HepG2 (cell line): Measurements from ENCODE around the gene GNGT2.

Source experiments
- HCFC1 ChIP-seq: fragments of 150-350 bp; IDR thresholded peaks from 2 replicates; pipeline ENCODE4 v1.6.1; 2014; ENCODE audit warnings: low read depth, low read length
- ZNF263 ChIP-seq: sonication (generic); formaldehyde crosslinking; IDR thresholded peaks from 2 replicates; pipeline ENCODE4 v1.4.0; 2020; ENCODE audit warnings: missing genetic modification reagents
- TF ChIP-seq, protein P1 (sequence below), 2 experiments: sonication (generic) in 1 of 2; formaldehyde crosslinking in 1 of 2; IDR thresholded peaks; 2 replicates each; pipeline versions ENCODE4 v1.5.1 to v1.6.1; 2011 to 2020; ENCODE audit warnings: borderline replicate concordance in 1 of 2, low read depth in 1 of 2, low read length in 1 of 2, mild to moderate bottlenecking in 1 of 2, missing genetic modification reagents in 1 of 2, moderate library complexity in 1 of 2

DNA sequence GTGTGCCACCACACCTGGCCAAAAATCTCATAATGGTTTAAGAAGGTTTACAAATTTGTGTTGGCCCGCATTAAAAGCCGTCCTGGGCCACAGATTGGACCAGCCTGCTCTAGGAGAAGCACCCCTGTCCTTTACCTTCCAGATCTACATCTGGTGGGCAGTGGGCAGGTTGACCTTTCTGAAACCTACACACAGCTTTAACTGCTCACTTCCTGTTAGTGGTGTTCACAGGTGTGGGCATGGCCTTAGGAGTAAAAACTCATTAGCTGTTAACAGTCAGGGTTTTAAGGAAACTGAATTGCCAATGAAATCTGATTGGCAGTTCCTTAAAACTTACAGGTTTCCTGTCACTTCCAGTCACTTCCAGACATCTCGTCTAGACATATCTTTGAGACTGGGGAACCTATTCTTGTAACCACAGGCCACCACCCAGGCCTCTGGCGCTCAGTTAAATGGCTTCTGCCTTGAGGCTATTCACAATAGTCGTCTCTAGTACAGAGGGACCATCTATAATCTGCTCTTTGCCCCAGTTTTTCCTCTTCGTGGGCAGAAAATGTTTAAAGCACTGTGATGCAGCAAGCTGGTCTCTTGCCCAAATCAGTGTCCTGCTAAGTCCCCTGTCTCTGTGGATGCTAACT lies 29.3 kb downstream of the GNGT2 start:
- TF ChIP-seq, protein P1, sequence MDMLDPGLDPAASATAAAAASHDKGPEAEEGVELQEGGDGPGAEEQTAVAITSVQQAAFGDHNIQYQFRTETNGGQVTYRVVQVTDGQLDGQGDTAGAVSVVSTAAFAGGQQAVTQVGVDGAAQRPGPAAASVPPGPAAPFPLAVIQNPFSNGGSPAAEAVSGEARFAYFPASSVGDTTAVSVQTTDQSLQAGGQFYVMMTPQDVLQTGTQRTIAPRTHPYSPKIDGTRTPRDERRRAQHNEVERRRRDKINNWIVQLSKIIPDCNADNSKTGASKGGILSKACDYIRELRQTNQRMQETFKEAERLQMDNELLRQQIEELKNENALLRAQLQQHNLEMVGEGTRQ (IDR thresholded peaks at IDR 0.05; ENCODE audit: low read depth, low read length) = no peak
- TF ChIP-seq, protein P1 (CRISPR knock-in tag; IDR thresholded peaks at IDR 0.05; ENCODE audit: borderline replicate concordance) = no peak
- no peak for TF ChIP-seq HCFC1
- TF ChIP-seq ZNF263 (CRISPR knock-in tag) = no peak
